M059J (cell line): ENCODE data around the gene DNAJC21. TPM values are rescaled to one million over a fixed set of nuclear protein-coding genes. Genes with fewer than 3 reads are reported as not detected.
A peak's percentile ranks its signal among the peaks of the same experiment; 100 is the strongest.

Experiments
- DNase-seq: peaks from one replicate; pipeline ENCODE4 v3.0.0-alpha.2; 2012; ENCODE audit warnings: low read depth
- total RNA-seq: library from RNA; depleted of rRNA; stranded (reverse); fragments of >200 nt; shearing (Covaris generic); gene quantifications from 2 replicates; pipeline ENCODE4 v1.2.3, GENCODE V29; 2014; rRNA removed

The DNAJC21 gene
- total RNA-seq: 26.6 and 38.2 TPM in 2 replicates

- peak; percentile 97 for DNase-seq
Measured at GRCh38 chr5:34929134-34929719, at the start of gene DNAJC21. TSS of gene DNAJC21 (plus strand) at chr5:34929559. CDS start at chr5:34929820, 261 bp downstream.

- no peak for DNase-seq
Measured at GRCh38 chr5:34881246-34881645, 48.1 kb upstream of the DNAJC21 start.

GRCh38 chr5:34886392-34887119 is 42.8 kb upstream of the DNAJC21 start:
- DNase-seq: no peak

GRCh38 chr5:34889394-34889793 is 40.0 kb upstream of the DNAJC21 start:
- DNase-seq: no peak

- DNase-seq: no peak
Measured at GRCh38 chr5:34891981-34892380, 37.4 kb upstream of the DNAJC21 start.

- no peak for DNase-seq
Measured at GRCh38 chr5:34892414-34892813, 36.9 kb upstream of the DNAJC21 start.

GRCh38 chr5:34894716-34895115 is 34.6 kb upstream of the DNAJC21 start:
- no peak for DNase-seq

- DNase-seq: no peak
Measured at GRCh38 chr5:34895641-34896419, 33.5 kb upstream of the DNAJC21 start.

- no peak for DNase-seq
Measured at GRCh38 chr5:34897646-34898045, 31.7 kb upstream of the DNAJC21 start.

GRCh38 chr5:34898258-34898895 is 31.0 kb upstream of the DNAJC21 start:
- DNase-seq: peak; percentile 75

- peak; percentile 44 for DNase-seq
Measured at GRCh38 chr5:34899066-34899465, 30.3 kb upstream of the DNAJC21 start.

GRCh38 chr5:34900652-34901051 is 28.7 kb upstream of the DNAJC21 start:
- DNase-seq: no peak

- DNase-seq: no peak
Measured at GRCh38 chr5:34903260-34903659, 26.1 kb upstream of the DNAJC21 start.

- DNase-seq: no peak
Measured at GRCh38 chr5:34905564-34905963, 23.8 kb upstream of the DNAJC21 start.

GRCh38 chr5:34913072-34913471 is 16.3 kb upstream of the DNAJC21 start:
- DNase-seq: peak; percentile 66

- peak; percentile 56 for DNase-seq
Measured at GRCh38 chr5:34914671-34915138, 14.7 kb upstream of the DNAJC21 start.

GRCh38 chr5:34915139-34915855 is 14.1 kb upstream of the DNAJC21 start, which contains the start of the genes BRIX1 and RAD1:
TSS of gene BRIX1 (plus strand) at chr5:34915711. CDS start at chr5:34915739, 28 bp downstream.
TSS of gene RAD1 (minus strand) at chr5:34915504. CDS start at chr5:34914892, 612 bp downstream.
- peak; percentile 98 for DNase-seq

- no peak for DNase-seq
Measured at GRCh38 chr5:34915856-34916192, 13.5 kb upstream of the DNAJC21 start.

- no peak for DNase-seq
Measured at GRCh38 chr5:34916518-34916917, 12.8 kb upstream of the DNAJC21 start.

GRCh38 chr5:34918025-34918424 is 11.3 kb upstream of the DNAJC21 start:
- no peak for DNase-seq

GRCh38 chr5:34919077-34919476 is 10.3 kb upstream of the DNAJC21 start:
- DNase-seq: no peak
